Liver (tissue), 9 donors: ENCODE data around the gene NEDD4. TPM values are rescaled to one million over a fixed set of nuclear protein-coding genes. Genes with fewer than 3 reads are reported as not detected.

Source experiments
- DNase-seq: peaks from one replicate; pipeline ENCODE4 v3.0.0-alpha.2; 2017; ENCODE audit warnings: low spot score
- H3K27ac ChIP-seq, 2 donors: one replicate each; pipeline ENCODE4 v1.7.0; 2013; ENCODE audit warnings: inconsistent platforms in 2 of 2, low read length in 2 of 2, control low read depth in 1 of 2, low read depth in 1 of 2, mild to moderate bottlenecking in 1 of 2
- H3K27me3 ChIP-seq, 4 donors: one replicate each; pipeline versions ENCODE4 v1.6.1 to v1.7.0; 2013; ENCODE audit warnings: low read length in 3 of 4, inconsistent platforms in 1 of 4, mild to moderate bottlenecking in 1 of 4, moderate library complexity in 1 of 4; ENCODE audit not compliant: control insufficient read depth in 4 of 4, insufficient read depth in 4 of 4
- H3K36me3 ChIP-seq, 4 donors: one replicate each; pipeline versions ENCODE4 v1.6.1 to v1.7.0; 2013; ENCODE audit warnings: low read length in 3 of 4, mild to moderate bottlenecking in 3 of 4, low read depth in 1 of 4, moderate library complexity in 1 of 4; ENCODE audit not compliant: control insufficient read depth in 4 of 4, insufficient read depth in 3 of 4
- H3K4me1 ChIP-seq, 4 donors: one replicate each; pipeline versions ENCODE4 v1.6.1 to v1.7.0; 2013; ENCODE audit warnings: low read length in 3 of 4, mild to moderate bottlenecking in 3 of 4, moderate library complexity in 1 of 4; ENCODE audit not compliant: control insufficient read depth in 4 of 4, insufficient read depth in 4 of 4
- H3K4me3 ChIP-seq, 3 donors: one replicate each; pipeline versions ENCODE4 v1.6.1 to v1.7.0; 2013; ENCODE audit warnings: low read length in 3 of 3, control low read depth in 1 of 3, low read depth in 1 of 3, mild to moderate bottlenecking in 1 of 3
- H3K9ac ChIP-seq, 2 donors: one replicate each; pipeline ENCODE4 v1.7.0; 2013; ENCODE audit warnings: low read length in 2 of 2, mild to moderate bottlenecking in 2 of 2, moderate library complexity in 2 of 2, control low read depth in 1 of 2, low read depth in 1 of 2
- H3K9me3 ChIP-seq, 4 donors: one replicate each; pipeline versions ENCODE4 v1.6.1 to v1.7.0; 2013; ENCODE audit warnings: low read length in 3 of 4; ENCODE audit not compliant: control insufficient read depth in 4 of 4
- CTCF ChIP-seq: fragments of 150-350 bp; IDR thresholded peaks from 2 replicates; pipeline ENCODE4 v1.5.1; 2017; ENCODE audit warnings: improper control_type of control experiment, low read depth, low read length; ENCODE audit not compliant: missing input control
- EGR1 ChIP-seq, 2 donors: IDR thresholded peaks; 2 replicates each; pipeline ENCODE4 v1.6.1; 2016 to 2018; ENCODE audit warnings: antibody characterized with exemption in 2 of 2, low read depth in 2 of 2
- FOXA1 ChIP-seq: IDR thresholded peaks from 2 replicates; pipeline ENCODE4 v1.6.1; 2016; ENCODE audit warnings: antibody characterized with exemption
- FOXA2 ChIP-seq: IDR thresholded peaks from 2 replicates; pipeline ENCODE4 v1.6.1; 2016; ENCODE audit warnings: antibody characterized with exemption
- GABPA ChIP-seq, 2 donors: IDR thresholded peaks in 1 of 2; conservative IDR thresholded peaks in 1 of 2; 2 replicates each; pipeline ENCODE4 v1.6.1; 2016; ENCODE audit warnings: antibody characterized with exemption in 2 of 2, mild to moderate bottlenecking in 1 of 2, moderate library complexity in 1 of 2
- HNF4A ChIP-seq, 2 donors: conservative IDR thresholded peaks; 2 replicates each; pipeline ENCODE4 v1.6.1; 2016; ENCODE audit warnings: antibody characterized with exemption in 2 of 2, mild to moderate bottlenecking in 2 of 2
- HNF4G ChIP-seq: IDR thresholded peaks from 2 replicates; pipeline ENCODE4 v1.6.1; 2016; ENCODE audit warnings: antibody characterized with exemption
- JUND ChIP-seq, 2 donors: IDR thresholded peaks; 2 replicates each; pipeline ENCODE4 v1.6.1; 2016; ENCODE audit warnings: antibody characterized with exemption in 2 of 2
- NR2F2 ChIP-seq: IDR thresholded peaks from 2 replicates; pipeline ENCODE4 v1.6.1; 2016; ENCODE audit warnings: antibody characterized with exemption
- RXRA ChIP-seq, 2 donors: IDR thresholded peaks; 2 replicates each; pipeline ENCODE4 v1.6.1; 2017 to 2018; ENCODE audit warnings: antibody characterized with exemption in 2 of 2, mild to moderate bottlenecking in 1 of 2
- TAF1 ChIP-seq: conservative IDR thresholded peaks from 2 replicates; pipeline ENCODE4 v1.6.1; 2016; ENCODE audit warnings: antibody characterized with exemption, mild to moderate bottlenecking
- YY1 ChIP-seq: IDR thresholded peaks from 2 replicates; pipeline ENCODE4 v1.6.1; 2016; ENCODE audit warnings: antibody characterized with exemption, mild to moderate bottlenecking
- ZBTB33 ChIP-seq: IDR thresholded peaks from 2 replicates; pipeline ENCODE4 v1.6.1; 2016; ENCODE audit warnings: antibody characterized with exemption
- WGBS: extraction: QIAGEN DNeasy Blood & Tissue Kit; methylation state at CpG from one replicate; pipeline ENCODE4 v1.1.7; 2013; 5-methylcytosine and 5-hydroxymethylcytosine counted together
- polyA plus RNA-seq, 2 donors: library from polyadenylated mRNA; stranded (reverse) in 1 of 2; unstranded in 1 of 2; fragments of 200-250 nt in 1 of 2; fragments of >200 nt in 1 of 2; fragmentation: Nextera tagmentation in 1 of 2; extraction: Ambion mirVana in 1 of 2; gene quantifications; one replicate each; pipeline versions ENCODE4 v1.2.1 to v1.2.3, GENCODE V29; 2013 to 2015
- total RNA-seq, 2 donors: library from RNA; depleted of rRNA; stranded (reverse); fragments of >200 nt; gene quantifications; one replicate each; pipeline ENCODE4 v1.2.3, GENCODE V29; 2014
- TF ChIP-seq, protein P1 (sequence below): IDR thresholded peaks from 2 replicates; pipeline ENCODE4 v1.6.1; 2016; ENCODE audit warnings: antibody characterized with exemption
- TF ChIP-seq, protein P2 (sequence below): IDR thresholded peaks from 2 replicates; pipeline ENCODE4 v1.6.1; 2016; ENCODE audit warnings: antibody characterized with exemption, mild to moderate bottlenecking
- TF ChIP-seq, protein P3 (sequence below): IDR thresholded peaks from 2 replicates; pipeline ENCODE4 v1.6.1; 2016; ENCODE audit warnings: antibody characterized with exemption
- donor health status: healthy.
- donor health status: healthy.
- donor health status: healthy.
- donor health status: healthy.
- donor health status: healthy.

The NEDD4 gene
- total and polyA plus RNA-seq, 4 donors = 9.1 to 17.5 (median 12.4) TPM

- TF ChIP-seq HNF4A (conservative IDR thresholded peaks at IDR 0.05) = no peak
Observed at GRCh38 chr15:55834331-55834730, 159.1 kb downstream of the NEDD4 start (continued).

DNA sequence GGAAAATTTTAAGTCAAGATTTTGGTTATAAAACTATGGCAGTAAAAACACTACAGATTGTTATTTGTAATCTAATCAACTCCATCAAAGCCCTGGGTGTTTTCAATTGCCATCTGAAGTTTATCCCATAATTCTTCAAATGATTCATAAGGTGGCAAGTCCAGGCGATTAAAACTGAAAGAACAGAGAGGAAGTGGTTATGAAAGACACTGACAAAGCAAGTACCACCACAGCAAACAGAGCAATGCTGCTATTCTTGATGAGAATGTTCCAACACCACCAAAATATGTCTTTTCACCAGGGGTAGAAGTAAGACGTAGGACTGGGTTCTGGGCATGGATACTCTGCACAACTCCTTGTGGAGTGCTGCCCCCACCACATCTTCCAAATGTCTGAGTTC lies 163.6 kb downstream of the NEDD4 start:
- no peak for TF ChIP-seq YY1
- TF ChIP-seq, protein P1, sequence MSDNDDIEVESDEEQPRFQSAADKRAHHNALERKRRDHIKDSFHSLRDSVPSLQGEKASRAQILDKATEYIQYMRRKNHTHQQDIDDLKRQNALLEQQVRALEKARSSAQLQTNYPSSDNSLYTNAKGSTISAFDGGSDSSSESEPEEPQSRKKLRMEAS = no peak
- TF ChIP-seq CTCF = no peak
- TF ChIP-seq, protein P2, sequence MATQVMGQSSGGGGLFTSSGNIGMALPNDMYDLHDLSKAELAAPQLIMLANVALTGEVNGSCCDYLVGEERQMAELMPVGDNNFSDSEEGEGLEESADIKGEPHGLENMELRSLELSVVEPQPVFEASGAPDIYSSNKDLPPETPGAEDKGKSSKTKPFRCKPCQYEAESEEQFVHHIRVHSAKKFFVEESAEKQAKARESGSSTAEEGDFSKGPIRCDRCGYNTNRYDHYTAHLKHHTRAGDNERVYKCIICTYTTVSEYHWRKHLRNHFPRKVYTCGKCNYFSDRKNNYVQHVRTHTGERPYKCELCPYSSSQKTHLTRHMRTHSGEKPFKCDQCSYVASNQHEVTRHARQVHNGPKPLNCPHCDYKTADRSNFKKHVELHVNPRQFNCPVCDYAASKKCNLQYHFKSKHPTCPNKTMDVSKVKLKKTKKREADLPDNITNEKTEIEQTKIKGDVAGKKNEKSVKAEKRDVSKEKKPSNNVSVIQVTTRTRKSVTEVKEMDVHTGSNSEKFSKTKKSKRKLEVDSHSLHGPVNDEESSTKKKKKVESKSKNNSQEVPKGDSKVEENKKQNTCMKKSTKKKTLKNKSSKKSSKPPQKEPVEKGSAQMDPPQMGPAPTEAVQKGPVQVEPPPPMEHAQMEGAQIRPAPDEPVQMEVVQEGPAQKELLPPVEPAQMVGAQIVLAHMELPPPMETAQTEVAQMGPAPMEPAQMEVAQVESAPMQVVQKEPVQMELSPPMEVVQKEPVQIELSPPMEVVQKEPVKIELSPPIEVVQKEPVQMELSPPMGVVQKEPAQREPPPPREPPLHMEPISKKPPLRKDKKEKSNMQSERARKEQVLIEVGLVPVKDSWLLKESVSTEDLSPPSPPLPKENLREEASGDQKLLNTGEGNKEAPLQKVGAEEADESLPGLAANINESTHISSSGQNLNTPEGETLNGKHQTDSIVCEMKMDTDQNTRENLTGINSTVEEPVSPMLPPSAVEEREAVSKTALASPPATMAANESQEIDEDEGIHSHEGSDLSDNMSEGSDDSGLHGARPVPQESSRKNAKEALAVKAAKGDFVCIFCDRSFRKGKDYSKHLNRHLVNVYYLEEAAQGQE = no peak
- TF ChIP-seq GABPA (IDR thresholded peaks at IDR 0.05 in 1 of 2, conservative IDR thresholded peaks at IDR 0.05 in 1 of 2) = no peak
- TF ChIP-seq HNF4G = no peak
- TF ChIP-seq, protein P3, sequence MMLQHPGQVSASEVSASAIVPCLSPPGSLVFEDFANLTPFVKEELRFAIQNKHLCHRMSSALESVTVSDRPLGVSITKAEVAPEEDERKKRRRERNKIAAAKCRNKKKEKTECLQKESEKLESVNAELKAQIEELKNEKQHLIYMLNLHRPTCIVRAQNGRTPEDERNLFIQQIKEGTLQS = no peak
- TF ChIP-seq EGR1 (IDR thresholded peaks at IDR 0.05; ENCODE audit: low read depth in 2 of 2) = no peak
- TF ChIP-seq HNF4A (conservative IDR thresholded peaks at IDR 0.05) = no peak
- TF ChIP-seq FOXA2 = no peak
- TF ChIP-seq JUND (IDR thresholded peaks at IDR 0.05) = no peak
- TF ChIP-seq TAF1 = no peak
- no peak for TF ChIP-seq ZBTB33
- no peak for TF ChIP-seq NR2F2
- TF ChIP-seq FOXA1 = no peak
- no peak for TF ChIP-seq RXRA (IDR thresholded peaks at IDR 0.05)
- Histone ChIP-seq H3K27me3 (no peaks in the 10 kb centered on the region), H3K36me3 (peaks cover 3 to 27% (median 16%) of the 10 kb centered on the region in 4 donors), H3K4me3 (no peak overlapping the region), H3K4me1 (no peaks in the 10 kb centered on the region), H3K9ac (no peak overlapping the region), H3K27ac (no peak overlapping the region), H3K9me3 (no peaks in the 10 kb centered on the region)
- 74% methylated on average over 2 of the region's 2 CpGs for WGBS
- no peak for DNase-seq
